Measurements from ENCODE around the gene RCVRN.

Gene RCVRN

DNA sequence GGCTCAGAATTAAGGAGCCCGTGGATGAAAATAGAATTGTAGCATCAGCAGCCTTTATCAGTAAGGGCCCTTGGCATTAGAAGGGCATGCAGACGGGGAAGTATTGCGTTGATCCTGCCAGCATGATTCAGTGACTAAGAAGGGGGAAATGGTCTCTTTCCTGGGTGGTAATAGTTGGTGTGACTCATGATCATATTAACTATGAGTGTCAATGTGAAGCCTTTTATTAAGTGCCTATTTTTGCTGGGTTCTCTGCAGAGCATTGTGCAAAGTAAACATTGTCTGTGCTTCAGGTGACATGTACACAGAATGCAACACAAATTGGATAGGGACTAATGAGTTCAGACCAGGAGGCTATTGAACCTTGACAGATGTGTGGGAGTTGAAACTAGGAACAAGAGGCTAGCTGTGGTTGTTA lies 24.5 kb downstream of the RCVRN start:
- Histone ChIP-seq H3K9ac (ENCODE audit: low read length) (no peak overlapping the region), H3K4me2 (ENCODE audit: low read depth, low read length, poor library complexity, severe bottlenecking) (no peak overlapping the region), H3K9me3 (ENCODE audit: insufficient read depth, low read length) (peaks cover 4% of the 10 kb centered on the region; the same call in 1 of the 2 replicates), H3K36me3 (ENCODE audit: low read length) (no peaks in the 10 kb centered on the region; the same call in 1 of the 2 replicates), H3K27me3 (ENCODE audit: low read length) (no peaks in the 10 kb centered on the region), H3K27ac (ENCODE audit: low read depth, low read length) (no peak overlapping the region), H3K4me3 (ENCODE audit: insufficient read depth, low read length, poor library complexity, severe bottlenecking) (no peak overlapping the region), H2AFZ (ENCODE audit: low read depth, low read length, severe bottlenecking) (no peak overlapping the region), H3K9me2 (replicated peaks; ENCODE audit: insufficient read depth, low read length) (no peaks in the 10 kb centered on the region), H3F3A (ENCODE audit: insufficient read depth) (no peaks in the 10 kb centered on the region), H4K20me1 (ENCODE audit: low read depth, low read length) (no peaks in the 10 kb centered on the region), H3K79me2 (ENCODE audit: insufficient read depth, low read length) (no peaks in the 10 kb centered on the region)
- no peak for TF ChIP-seq EZH2phosphoT487 (conservative IDR thresholded peaks at IDR 0.05; ENCODE audit: low read length)
- TF ChIP-seq, protein P1, sequence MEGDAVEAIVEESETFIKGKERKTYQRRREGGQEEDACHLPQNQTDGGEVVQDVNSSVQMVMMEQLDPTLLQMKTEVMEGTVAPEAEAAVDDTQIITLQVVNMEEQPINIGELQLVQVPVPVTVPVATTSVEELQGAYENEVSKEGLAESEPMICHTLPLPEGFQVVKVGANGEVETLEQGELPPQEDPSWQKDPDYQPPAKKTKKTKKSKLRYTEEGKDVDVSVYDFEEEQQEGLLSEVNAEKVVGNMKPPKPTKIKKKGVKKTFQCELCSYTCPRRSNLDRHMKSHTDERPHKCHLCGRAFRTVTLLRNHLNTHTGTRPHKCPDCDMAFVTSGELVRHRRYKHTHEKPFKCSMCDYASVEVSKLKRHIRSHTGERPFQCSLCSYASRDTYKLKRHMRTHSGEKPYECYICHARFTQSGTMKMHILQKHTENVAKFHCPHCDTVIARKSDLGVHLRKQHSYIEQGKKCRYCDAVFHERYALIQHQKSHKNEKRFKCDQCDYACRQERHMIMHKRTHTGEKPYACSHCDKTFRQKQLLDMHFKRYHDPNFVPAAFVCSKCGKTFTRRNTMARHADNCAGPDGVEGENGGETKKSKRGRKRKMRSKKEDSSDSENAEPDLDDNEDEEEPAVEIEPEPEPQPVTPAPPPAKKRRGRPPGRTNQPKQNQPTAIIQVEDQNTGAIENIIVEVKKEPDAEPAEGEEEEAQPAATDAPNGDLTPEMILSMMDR (IDR thresholded peaks at IDR 0.05; ENCODE audit: insufficient read depth, low read length, poor library complexity, severe bottlenecking): no peak

DNA sequence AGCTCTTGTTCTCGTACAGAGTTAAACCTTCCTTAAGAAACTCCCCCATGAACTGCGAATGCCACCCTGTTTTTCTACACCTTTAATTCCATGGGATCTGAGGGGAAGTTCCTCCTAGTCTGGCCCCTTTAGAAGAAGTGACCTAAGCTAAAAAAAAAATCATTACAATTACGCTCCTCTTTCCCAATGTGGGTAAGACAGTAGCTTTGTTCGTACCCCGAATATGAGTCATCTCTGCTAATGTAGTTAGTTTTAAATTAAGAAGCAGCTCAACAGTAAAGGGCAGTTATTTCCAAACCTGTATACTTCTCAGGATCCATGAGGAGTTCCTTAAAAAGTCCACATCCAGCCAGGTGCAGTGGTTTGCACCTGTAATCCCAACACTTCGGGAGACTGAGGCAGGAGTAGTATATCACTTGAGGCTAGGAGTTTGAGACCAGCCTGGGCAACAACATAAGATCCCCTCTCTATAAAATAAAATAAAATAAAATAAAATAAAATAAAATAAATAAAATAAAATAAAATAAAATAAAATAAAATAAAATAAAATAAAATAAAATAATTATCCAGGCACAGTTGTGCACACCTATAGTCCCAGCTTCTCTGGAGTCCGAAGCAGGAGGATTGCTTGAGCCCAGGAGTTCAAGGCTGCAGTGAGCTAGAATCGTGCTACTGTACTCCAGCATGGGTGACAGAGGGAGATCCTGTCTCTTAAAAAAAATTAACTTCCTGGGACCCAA lies 26.1 kb downstream of the RCVRN start:
- H3K9ac ChIP-seq (ENCODE audit: low read length): no peak overlapping the region
- peaks cover 4% of the 10 kb centered on the region; the same call in 1 of the 2 replicates for H3K9me3 ChIP-seq (ENCODE audit: insufficient read depth, low read length)
- H3F3A ChIP-seq (ENCODE audit: insufficient read depth): no peaks in the 10 kb centered on the region
- H4K20me1 ChIP-seq (ENCODE audit: low read depth, low read length): no peaks in the 10 kb centered on the region
- H3K27ac ChIP-seq (ENCODE audit: low read depth, low read length): no peak overlapping the region
- H3K36me3 ChIP-seq (ENCODE audit: low read length): no peaks in the 10 kb centered on the region; the same call in 1 of the 2 replicates
- H3K79me2 ChIP-seq (ENCODE audit: insufficient read depth, low read length): no peaks in the 10 kb centered on the region
- H3K4me3 ChIP-seq (ENCODE audit: insufficient read depth, low read length, poor library complexity, severe bottlenecking): no peak overlapping the region
- TF ChIP-seq, protein P1 (IDR thresholded peaks at IDR 0.05; ENCODE audit: insufficient read depth, low read length, poor library complexity, severe bottlenecking): no peak
- no peak for TF ChIP-seq EZH2phosphoT487 (conservative IDR thresholded peaks at IDR 0.05; ENCODE audit: low read length)
- no peak overlapping the region for H2AFZ ChIP-seq (ENCODE audit: low read depth, low read length, severe bottlenecking)
- no peak overlapping the region for H3K4me2 ChIP-seq (ENCODE audit: low read depth, low read length, poor library complexity, severe bottlenecking)
- H3K9me2 ChIP-seq (replicated peaks; ENCODE audit: insufficient read depth, low read length): no peaks in the 10 kb centered on the region
- H3K27me3 ChIP-seq (ENCODE audit: low read length): no peaks in the 10 kb centered on the region

DNA sequence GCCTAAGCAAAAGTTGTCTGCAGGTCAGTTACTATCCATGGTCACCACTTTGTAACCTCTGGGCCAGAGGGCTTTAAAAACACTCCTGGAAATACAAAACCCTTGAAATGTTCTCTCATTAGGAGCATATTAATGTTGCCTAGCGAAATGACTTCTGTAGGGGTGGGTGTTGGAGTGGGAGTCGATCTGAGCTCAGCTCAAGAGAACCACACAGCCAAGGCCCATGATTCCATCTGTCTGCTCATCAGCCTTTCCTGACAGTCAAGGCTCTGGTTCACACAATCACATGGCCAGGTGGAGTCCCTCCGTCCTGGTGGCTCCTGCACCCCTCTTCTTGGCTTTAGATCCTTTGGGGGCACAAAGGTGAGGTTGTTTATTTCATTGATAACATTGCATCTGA lies 26.7 kb downstream of the RCVRN start:
- Histone ChIP-seq H3K4me2 (ENCODE audit: low read depth, low read length, poor library complexity, severe bottlenecking) (no peak overlapping the region), H3F3A (ENCODE audit: insufficient read depth) (no peaks in the 10 kb centered on the region), H3K27me3 (ENCODE audit: low read length) (no peaks in the 10 kb centered on the region), H3K79me2 (ENCODE audit: insufficient read depth, low read length) (no peaks in the 10 kb centered on the region), H2AFZ (ENCODE audit: low read depth, low read length, severe bottlenecking) (no peak overlapping the region), H4K20me1 (ENCODE audit: low read depth, low read length) (no peaks in the 10 kb centered on the region), H3K9ac (ENCODE audit: low read length) (no peak overlapping the region), H3K9me2 (replicated peaks; ENCODE audit: insufficient read depth, low read length) (no peaks in the 10 kb centered on the region), H3K4me3 (ENCODE audit: insufficient read depth, low read length, poor library complexity, severe bottlenecking) (no peak overlapping the region), H3K36me3 (ENCODE audit: low read length) (no peaks in the 10 kb centered on the region; the same call in 1 of the 2 replicates), H3K27ac (ENCODE audit: low read depth, low read length) (no peak overlapping the region), H3K9me3 (ENCODE audit: insufficient read depth, low read length) (peaks cover 1% of the 10 kb centered on the region; the same call in 1 of the 2 replicates)
- TF ChIP-seq, protein P1 (IDR thresholded peaks at IDR 0.05; ENCODE audit: insufficient read depth, low read length, poor library complexity, severe bottlenecking): no peak
- TF ChIP-seq EZH2phosphoT487 (conservative IDR thresholded peaks at IDR 0.05; ENCODE audit: low read length): no peak
